ELF-1 (cell line): ENCODE results near the gene NFASC.

ENCODE experiments used
- DNase-seq: peaks from one replicate; pipeline ENCODE4 v3.0.0-alpha.2; 2016; ENCODE audit warnings: low read depth, low spot score

The NFASC gene

GRCh38 chr1:205038132-205038786 is 167.6 kb downstream of the NFASC start:
- DNase-seq, result no peak

GRCh38 chr1:205041001-205041715 is 170.5 kb downstream of the NFASC start:
- DNase-seq, result no peak

- no peak for DNase-seq
These were observed 171.6 kb downstream of the NFASC start for GRCh38 chr1:205041998-205042910.

GRCh38 chr1:205042911-205043806 is 172.5 kb downstream of the NFASC start, which contains the start of gene CNTN2:
TSS of gene CNTN2 (plus strand) at chr1:205043212. CDS start at chr1:205053186, 9,974 bp downstream.
- peak; percentile 29 for DNase-seq

- no peak for DNase-seq
These were observed 173.2 kb downstream of the NFASC start for GRCh38 chr1:205043866-205044265.

GRCh38 chr1:205044741-205045140 is 174.1 kb downstream of the NFASC start:
- DNase-seq, result peak; percentile 23

- no peak for DNase-seq
These were observed 174.5 kb downstream of the NFASC start for GRCh38 chr1:205045146-205045545.

GRCh38 chr1:205046870-205047269 is 176.2 kb downstream of the NFASC start:
- DNase-seq, result no peak

GRCh38 chr1:205047764-205048231 is 177.1 kb downstream of the NFASC start:
- no peak for DNase-seq

- no peak for DNase-seq
These were observed 177.7 kb downstream of the NFASC start for GRCh38 chr1:205048382-205048781.

- no peak for DNase-seq
These were observed 178.8 kb downstream of the NFASC start for GRCh38 chr1:205049479-205049878.

GRCh38 chr1:205052690-205053089 is 182.0 kb downstream of the NFASC start:
- no peak for DNase-seq

GRCh38 chr1:205053296-205053695 is 182.6 kb downstream of the NFASC start:
- DNase-seq, result no peak

GRCh38 chr1:205054013-205054412 is 183.4 kb downstream of the NFASC start:
- DNase-seq, result peak; percentile 40

GRCh38 chr1:205056188-205056611 is 185.5 kb downstream of the NFASC start:
- no peak for DNase-seq

GRCh38 chr1:205056956-205057568 is 186.4 kb downstream of the NFASC start:
- DNase-seq, result no peak

GRCh38 chr1:205057808-205058575 is 187.3 kb downstream of the NFASC start:
- no peak for DNase-seq

- DNase-seq, result no peak
These were observed 188.2 kb downstream of the NFASC start for GRCh38 chr1:205058853-205059252.

- DNase-seq, result no peak
These were observed 189.0 kb downstream of the NFASC start for GRCh38 chr1:205059660-205060059.

GRCh38 chr1:205060746-205061145 is 190.1 kb downstream of the NFASC start:
- no peak for DNase-seq
